ENCODE data around the gene KIAA1210. TPM values are rescaled to one million over a fixed set of nuclear protein-coding genes. Genes with fewer than 3 reads are reported as not detected.

Gene KIAA1210
- total RNA-seq, 1 experiment from 2014 or later = not detected

DNA sequence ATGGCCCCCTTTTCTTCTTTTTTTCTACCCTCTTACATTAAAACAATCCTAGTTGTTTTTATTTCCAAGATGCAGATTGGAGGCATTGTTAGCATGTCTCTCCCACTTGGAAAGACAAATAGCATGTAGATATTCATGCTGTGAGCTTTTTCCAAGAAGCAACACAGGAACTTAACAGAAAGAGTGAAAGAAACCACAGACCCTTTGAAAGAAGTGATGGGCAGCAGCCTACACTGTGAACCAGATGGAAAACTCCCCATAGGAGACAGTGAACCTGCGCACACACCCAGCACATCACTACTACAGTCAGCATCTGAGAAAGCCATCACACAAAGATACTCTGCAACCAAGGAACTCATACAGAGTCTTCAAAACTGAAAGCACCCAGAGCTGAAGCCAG is 37.0 kb downstream of the KIAA1210 start:
- ChIA-PET CTCF (no interaction called here), POLR2A (no interaction called here)
- TF ChIP-seq POLR2AphosphoS5 (IDR thresholded peaks at IDR 0.05; ENCODE audit: low read depth, low read length) (no peak), TCF7L2 (IDR thresholded peaks at IDR 0.05; ENCODE audit: low read depth, low read length) (no peak), SIN3A (IDR thresholded peaks at IDR 0.05; ENCODE audit: borderline replicate concordance, insufficient read depth, low read depth, low read length) (no peak)
- TF ChIP-seq, protein P1, sequence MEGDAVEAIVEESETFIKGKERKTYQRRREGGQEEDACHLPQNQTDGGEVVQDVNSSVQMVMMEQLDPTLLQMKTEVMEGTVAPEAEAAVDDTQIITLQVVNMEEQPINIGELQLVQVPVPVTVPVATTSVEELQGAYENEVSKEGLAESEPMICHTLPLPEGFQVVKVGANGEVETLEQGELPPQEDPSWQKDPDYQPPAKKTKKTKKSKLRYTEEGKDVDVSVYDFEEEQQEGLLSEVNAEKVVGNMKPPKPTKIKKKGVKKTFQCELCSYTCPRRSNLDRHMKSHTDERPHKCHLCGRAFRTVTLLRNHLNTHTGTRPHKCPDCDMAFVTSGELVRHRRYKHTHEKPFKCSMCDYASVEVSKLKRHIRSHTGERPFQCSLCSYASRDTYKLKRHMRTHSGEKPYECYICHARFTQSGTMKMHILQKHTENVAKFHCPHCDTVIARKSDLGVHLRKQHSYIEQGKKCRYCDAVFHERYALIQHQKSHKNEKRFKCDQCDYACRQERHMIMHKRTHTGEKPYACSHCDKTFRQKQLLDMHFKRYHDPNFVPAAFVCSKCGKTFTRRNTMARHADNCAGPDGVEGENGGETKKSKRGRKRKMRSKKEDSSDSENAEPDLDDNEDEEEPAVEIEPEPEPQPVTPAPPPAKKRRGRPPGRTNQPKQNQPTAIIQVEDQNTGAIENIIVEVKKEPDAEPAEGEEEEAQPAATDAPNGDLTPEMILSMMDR (IDR thresholded peaks at IDR 0.05) = no peak
- TF ChIP-seq, protein P2, sequence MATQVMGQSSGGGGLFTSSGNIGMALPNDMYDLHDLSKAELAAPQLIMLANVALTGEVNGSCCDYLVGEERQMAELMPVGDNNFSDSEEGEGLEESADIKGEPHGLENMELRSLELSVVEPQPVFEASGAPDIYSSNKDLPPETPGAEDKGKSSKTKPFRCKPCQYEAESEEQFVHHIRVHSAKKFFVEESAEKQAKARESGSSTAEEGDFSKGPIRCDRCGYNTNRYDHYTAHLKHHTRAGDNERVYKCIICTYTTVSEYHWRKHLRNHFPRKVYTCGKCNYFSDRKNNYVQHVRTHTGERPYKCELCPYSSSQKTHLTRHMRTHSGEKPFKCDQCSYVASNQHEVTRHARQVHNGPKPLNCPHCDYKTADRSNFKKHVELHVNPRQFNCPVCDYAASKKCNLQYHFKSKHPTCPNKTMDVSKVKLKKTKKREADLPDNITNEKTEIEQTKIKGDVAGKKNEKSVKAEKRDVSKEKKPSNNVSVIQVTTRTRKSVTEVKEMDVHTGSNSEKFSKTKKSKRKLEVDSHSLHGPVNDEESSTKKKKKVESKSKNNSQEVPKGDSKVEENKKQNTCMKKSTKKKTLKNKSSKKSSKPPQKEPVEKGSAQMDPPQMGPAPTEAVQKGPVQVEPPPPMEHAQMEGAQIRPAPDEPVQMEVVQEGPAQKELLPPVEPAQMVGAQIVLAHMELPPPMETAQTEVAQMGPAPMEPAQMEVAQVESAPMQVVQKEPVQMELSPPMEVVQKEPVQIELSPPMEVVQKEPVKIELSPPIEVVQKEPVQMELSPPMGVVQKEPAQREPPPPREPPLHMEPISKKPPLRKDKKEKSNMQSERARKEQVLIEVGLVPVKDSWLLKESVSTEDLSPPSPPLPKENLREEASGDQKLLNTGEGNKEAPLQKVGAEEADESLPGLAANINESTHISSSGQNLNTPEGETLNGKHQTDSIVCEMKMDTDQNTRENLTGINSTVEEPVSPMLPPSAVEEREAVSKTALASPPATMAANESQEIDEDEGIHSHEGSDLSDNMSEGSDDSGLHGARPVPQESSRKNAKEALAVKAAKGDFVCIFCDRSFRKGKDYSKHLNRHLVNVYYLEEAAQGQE (IDR thresholded peaks at IDR 0.05; ENCODE audit: insufficient read depth in 1 of 2, low read depth in 2 of 2, low read length in 1 of 2) = no peak
- Histone ChIP-seq H3K9me3 (ENCODE audit: control insufficient read depth, insufficient read depth, low read depth, low read length) (no peaks in the 10 kb centered on the region), H3K27ac (ENCODE audit: low read length) (no peak overlapping the region), H3K4me1 (ENCODE audit: control insufficient read depth, insufficient read depth, low read length) (no peaks in the 10 kb centered on the region), H3K27me3 (ENCODE audit: control insufficient read depth, insufficient read depth, low read length) (0 out of 2 replicates have a peak, but pooled peaks cover 5% of the 10 kb centered on the region), H3K36me3 (ENCODE audit: control insufficient read depth, insufficient read depth, low read length) (no peaks in the 10 kb centered on the region), H3K4me3 (ENCODE audit: low read depth in 2 of 2, low read length in 2 of 2) (no peak overlapping the region)
- in situ Hi-C loops (cut with HindIII; ENCODE audit: low pct_unique_long_range_greater_than_20kb, low sequenced_read_pairs) (no loop called here), intact Hi-C loops (cut with micrococcal nuclease; ENCODE audit: unreplicated experiment) (no loop called here)
- no peak for ATAC-seq
- BruUV-seq (replicated peaks) = no TSS peak
- DNase-seq (ENCODE audit: low read depth, low spot score) = no peak

DNA sequence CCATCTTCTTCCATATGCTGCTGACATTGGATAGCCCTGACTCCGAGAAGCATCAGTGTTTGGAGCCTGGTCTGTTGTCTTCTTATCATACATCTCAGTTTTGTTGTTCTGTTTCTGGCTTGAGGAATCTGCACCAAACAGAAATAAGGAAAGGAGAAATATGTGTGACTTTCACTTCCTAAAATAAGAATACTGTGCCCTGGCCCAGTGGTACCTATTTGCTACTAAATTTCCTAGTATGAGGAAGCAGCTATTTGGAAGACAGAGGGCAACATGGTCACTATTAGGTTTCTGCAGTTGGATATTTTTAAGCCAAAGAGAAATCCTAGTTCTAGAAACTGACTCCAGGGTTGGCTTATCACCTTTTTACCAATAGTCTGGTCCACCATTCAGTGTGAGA is 38.0 kb downstream of the KIAA1210 start:
- Histone ChIP-seq H3K9me3 (ENCODE audit: control insufficient read depth, insufficient read depth, low read depth, low read length) (no peaks in the 10 kb centered on the region), H3K27me3 (ENCODE audit: control insufficient read depth, insufficient read depth, low read length) (0 out of 2 replicates have a peak, but pooled peaks cover 5% of the 10 kb centered on the region), H3K27ac (ENCODE audit: low read length) (no peak overlapping the region), H3K4me3 (ENCODE audit: low read depth in 2 of 2, low read length in 2 of 2) (no peak overlapping the region), H3K36me3 (ENCODE audit: control insufficient read depth, insufficient read depth, low read length) (no peaks in the 10 kb centered on the region), H3K4me1 (ENCODE audit: control insufficient read depth, insufficient read depth, low read length) (no peaks in the 10 kb centered on the region)
- ATAC-seq (no peak), DNase-seq (ENCODE audit: low read depth, low spot score) (no peak)
- ChIA-PET POLR2A (no interaction called here), CTCF (interaction anchor here (0.6 kb wide), 1 partner anchor 231 kb away, joined by 3 read pairs; no protein-coding TSS in a partner anchor)
- TF ChIP-seq TCF7L2 (IDR thresholded peaks at IDR 0.05; ENCODE audit: low read depth, low read length) (no peak), SIN3A (IDR thresholded peaks at IDR 0.05; ENCODE audit: borderline replicate concordance, insufficient read depth, low read depth, low read length) (no peak), POLR2AphosphoS5 (IDR thresholded peaks at IDR 0.05; ENCODE audit: low read depth, low read length) (no peak)
- TF ChIP-seq, protein P1 (IDR thresholded peaks at IDR 0.05) = no peak
- TF ChIP-seq, protein P2 (IDR thresholded peaks at IDR 0.05; ENCODE audit: insufficient read depth in 1 of 2, low read depth in 2 of 2, low read length in 1 of 2) = no peak
- in situ Hi-C loops (cut with HindIII; ENCODE audit: low pct_unique_long_range_greater_than_20kb, low sequenced_read_pairs) = no loop called here
- BruUV-seq (replicated peaks) = no TSS peak
- intact Hi-C loops (cut with micrococcal nuclease; ENCODE audit: unreplicated experiment) = no loop called here

All from Panc1 (cell line).